Activated CD8-positive, alpha-beta T cell treated with anti-CD3 and anti-CD28 coated beads for 36 hours (primary cell): ENCODE measurements around the gene PDCD6IP. TPM values are rescaled to one million over a fixed set of nuclear protein-coding genes. Genes with fewer than 3 reads are reported as not detected.

ENCODE experiments used
- ATAC-seq: fragments of 200-7000 bp; cut with Tn5 transposase; one replicate; pipeline ENCODE4 v1.10.0; 2021; ENCODE audit warnings: mild to moderate bottlenecking, moderate library complexity
- CTCF ChIA-PET: fragments of 350-600 bp; sonication (Branson Sonifier 250); formaldehyde crosslinking; loops from one replicate; lab custom pipeline; 2021; ENCODE audit warnings: antibody characterized with exemption; lab: Charles Lee
- POLR2A ChIA-PET: fragments of 350-600 bp; sonication (Branson Sonifier 250); formaldehyde crosslinking; loops from one replicate; lab custom pipeline; 2021; ENCODE audit warnings: antibody characterized with exemption; lab: Charles Lee
- DNase-seq: peaks from one replicate; pipeline ENCODE4 v3.0.0-alpha.2; 2020
- H3K27ac Mint-ChIP-seq: one replicate; pipeline ENCODE4 v1.8.0; 2021; ENCODE audit warnings: mild to moderate bottlenecking, mixed read lengths
- H3K27me3 Mint-ChIP-seq: one replicate; pipeline ENCODE4 v1.8.0; 2021; ENCODE audit warnings: mixed read lengths
- H3K36me3 Mint-ChIP-seq: one replicate; pipeline ENCODE4 v1.8.0; 2021; ENCODE audit warnings: low read depth, mixed read lengths
- H3K4me1 Mint-ChIP-seq: one replicate; pipeline ENCODE4 v1.8.0; 2021; ENCODE audit warnings: low read depth, mixed read lengths
- H3K4me3 Mint-ChIP-seq: one replicate; pipeline ENCODE4 v1.8.0; 2021; ENCODE audit warnings: mild to moderate bottlenecking, moderate library complexity, mixed read lengths
- H3K9me3 Mint-ChIP-seq: one replicate; pipeline ENCODE4 v1.8.0; 2021; ENCODE audit warnings: mixed read lengths
- intact Hi-C: fragments of 100-400 bp; cut with micrococcal nuclease; formaldehyde crosslinking; loops from one replicate; pipeline ENCODE4 v1.10.0; 2022
- total RNA-seq, 2 experiments: library from RNA; stranded (reverse); gene quantifications; one replicate each; pipeline ENCODE4 v1.2.3, GENCODE V29; 2021
- TF ChIP-seq, protein P1 (sequence below): fragments of 200-600 bp; IDR thresholded peaks from one replicate; pipeline ENCODE4 v1.8.0; 2022; ENCODE audit warnings: antibody characterized with exemption, mild to moderate bottlenecking

PDCD6IP gene
- total RNA-seq, 2 experiments from 2014 or later, result 139 to 146 TPM

DNA sequence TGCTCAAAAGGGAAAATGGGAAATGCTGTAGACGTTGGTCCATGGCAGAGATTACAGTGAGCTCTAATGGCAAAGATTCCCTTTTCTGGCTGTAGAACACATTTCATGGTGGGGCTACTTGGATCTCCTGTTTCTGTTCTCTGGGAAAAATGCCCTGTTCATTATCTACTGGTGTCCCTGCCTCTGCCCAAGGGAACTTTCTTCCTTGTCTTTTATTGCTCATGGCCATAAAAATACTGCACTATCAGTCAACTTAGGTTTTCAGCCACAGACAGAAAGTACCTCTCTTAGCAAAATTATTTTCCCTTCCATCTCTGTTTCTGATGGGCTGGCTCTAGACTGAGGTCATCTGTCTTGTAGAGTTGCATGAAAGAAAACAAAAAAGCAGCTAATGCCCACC is 98.9 kb downstream of the PDCD6IP start:
- POLR2A ChIA-PET, result no interaction called here
- Mint-ChIP-seq H3K4me1 (no peaks in the 10 kb centered on the region), H3K27me3 (no peaks in the 10 kb centered on the region), H3K9me3 (no peaks in the 10 kb centered on the region), H3K27ac (no peak overlapping the region), H3K36me3 (no peaks in the 10 kb centered on the region), H3K4me3 (no peak overlapping the region)
- intact Hi-C loops, result no loop called here
- TF ChIP-seq, protein P1, sequence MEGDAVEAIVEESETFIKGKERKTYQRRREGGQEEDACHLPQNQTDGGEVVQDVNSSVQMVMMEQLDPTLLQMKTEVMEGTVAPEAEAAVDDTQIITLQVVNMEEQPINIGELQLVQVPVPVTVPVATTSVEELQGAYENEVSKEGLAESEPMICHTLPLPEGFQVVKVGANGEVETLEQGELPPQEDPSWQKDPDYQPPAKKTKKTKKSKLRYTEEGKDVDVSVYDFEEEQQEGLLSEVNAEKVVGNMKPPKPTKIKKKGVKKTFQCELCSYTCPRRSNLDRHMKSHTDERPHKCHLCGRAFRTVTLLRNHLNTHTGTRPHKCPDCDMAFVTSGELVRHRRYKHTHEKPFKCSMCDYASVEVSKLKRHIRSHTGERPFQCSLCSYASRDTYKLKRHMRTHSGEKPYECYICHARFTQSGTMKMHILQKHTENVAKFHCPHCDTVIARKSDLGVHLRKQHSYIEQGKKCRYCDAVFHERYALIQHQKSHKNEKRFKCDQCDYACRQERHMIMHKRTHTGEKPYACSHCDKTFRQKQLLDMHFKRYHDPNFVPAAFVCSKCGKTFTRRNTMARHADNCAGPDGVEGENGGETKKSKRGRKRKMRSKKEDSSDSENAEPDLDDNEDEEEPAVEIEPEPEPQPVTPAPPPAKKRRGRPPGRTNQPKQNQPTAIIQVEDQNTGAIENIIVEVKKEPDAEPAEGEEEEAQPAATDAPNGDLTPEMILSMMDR, result no peak
- no peak for DNase-seq
- ATAC-seq, result no peak
- CTCF ChIA-PET, result interaction anchor here (2.4 kb wide), 1 partner anchor 14 kb away, joined by 13 read pairs; no protein-coding TSS in a partner anchor

GRCh38 chr3:33898901-33899300 is 100.5 kb downstream of the PDCD6IP start:
- intact Hi-C loops, result no loop called here
- Mint-ChIP-seq H3K9me3 (no peaks in the 10 kb centered on the region), H3K27ac (no peak overlapping the region), H3K4me3 (no peak overlapping the region), H3K27me3 (no peaks in the 10 kb centered on the region), H3K4me1 (no peaks in the 10 kb centered on the region), H3K36me3 (no peaks in the 10 kb centered on the region)
- ATAC-seq (no peak), DNase-seq (no peak)
- TF ChIP-seq, protein P1, result no peak
- ChIA-PET POLR2A (no interaction called here), CTCF (no interaction called here)

- no peak overlapping the region for H3K27ac Mint-ChIP-seq
- TF ChIP-seq, protein P1, result no peak
- DNase-seq (no peak), ATAC-seq (no peak)
- intact Hi-C loops, result no loop called here
- H3K4me1 Mint-ChIP-seq, result no peaks in the 10 kb centered on the region
- no peaks in the 10 kb centered on the region for H3K27me3 Mint-ChIP-seq
- no peaks in the 10 kb centered on the region for H3K36me3 Mint-ChIP-seq
- H3K9me3 Mint-ChIP-seq, result no peaks in the 10 kb centered on the region
- ChIA-PET CTCF (interaction anchor here (1.1 kb wide), 1 partner anchor 17 kb away, joined by 3 read pairs; no protein-coding TSS in a partner anchor), POLR2A (no interaction called here)
- H3K4me3 Mint-ChIP-seq, result no peak overlapping the region
These were observed 102.0 kb downstream of the PDCD6IP start for GRCh38 chr3:33900440-33900808.

DNA sequence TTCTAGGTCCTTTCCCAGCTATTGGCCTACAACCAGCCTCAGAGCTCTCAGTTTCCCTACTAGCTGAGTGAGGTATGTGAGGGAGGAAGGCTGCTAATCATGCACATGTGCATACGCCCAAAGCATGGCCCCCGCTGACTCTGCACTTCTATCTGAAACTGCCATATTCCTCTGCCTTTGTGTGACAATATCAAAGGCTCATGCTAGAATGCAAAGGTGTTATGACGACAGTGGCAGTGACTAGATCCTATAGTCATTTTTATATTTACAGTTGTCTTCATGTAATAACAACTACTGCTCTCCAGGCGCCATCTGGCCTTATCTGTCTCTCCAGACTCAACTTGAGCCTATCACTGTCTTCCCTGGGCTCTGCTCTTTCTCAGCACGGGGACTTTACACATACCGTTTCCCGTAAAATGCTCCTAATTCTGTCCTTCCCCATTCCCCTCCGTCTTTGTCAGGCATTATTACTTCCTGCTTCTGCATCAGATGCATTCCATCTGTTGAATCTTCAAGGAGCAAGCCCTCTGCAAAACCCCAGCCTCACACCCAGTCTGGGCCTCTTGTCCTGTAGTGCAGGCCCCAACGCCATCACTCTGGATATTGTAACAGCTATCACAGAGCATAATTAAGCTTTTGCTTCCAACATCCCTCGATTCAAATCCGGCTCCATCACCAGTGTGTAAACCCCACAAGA is 102.5 kb downstream of the PDCD6IP start:
- H3K36me3 Mint-ChIP-seq, result no peaks in the 10 kb centered on the region
- ChIA-PET CTCF (interaction anchor here (1.1 kb wide), 1 partner anchor 17 kb away, joined by 3 read pairs; no protein-coding TSS in a partner anchor), POLR2A (no interaction called here)
- H3K27ac Mint-ChIP-seq, result no peak overlapping the region
- H3K9me3 Mint-ChIP-seq, result no peaks in the 10 kb centered on the region
- H3K27me3 Mint-ChIP-seq, result no peaks in the 10 kb centered on the region
- H3K4me1 Mint-ChIP-seq, result no peaks in the 10 kb centered on the region
- no peak overlapping the region for H3K4me3 Mint-ChIP-seq
- TF ChIP-seq, protein P1, result no peak
- ATAC-seq (no peak), DNase-seq (no peak)
- intact Hi-C loops, result no loop called here

GRCh38 chr3:33901862-33902563 is 103.6 kb downstream of the PDCD6IP start:
- H3K4me1 Mint-ChIP-seq, result no peaks in the 10 kb centered on the region
- no peaks in the 10 kb centered on the region for H3K36me3 Mint-ChIP-seq
- ATAC-seq, result no peak
- TF ChIP-seq, protein P1, result no peak
- DNase-seq, result no peak
- ChIA-PET POLR2A (no interaction called here), CTCF (no interaction called here)
- H3K27ac Mint-ChIP-seq, result no peak overlapping the region
- no peak overlapping the region for H3K4me3 Mint-ChIP-seq
- H3K27me3 Mint-ChIP-seq, result no peaks in the 10 kb centered on the region
- H3K9me3 Mint-ChIP-seq, result no peaks in the 10 kb centered on the region
- intact Hi-C loops, result no loop called here
